Esophagus squamous epithelium (tissue), 4 donors: ENCODE results near the gene TSC22D1.

Experiments
- CTCF ChIP-seq, 6 experiments: fragments of 450-650 bp in 4 of 6; fragments of 200-600 bp in 2 of 6; sonication (generic) in 2 of 6; IDR thresholded peaks; one replicate each; pipeline ENCODE4 v1.5.1; 2016 to 2019; ENCODE audit warnings: antibody characterized with exemption in 6 of 6, mild to moderate bottlenecking in 4 of 6, moderate library complexity in 4 of 6
- POLR2A ChIP-seq, 4 donors: fragments of 450-650 bp; IDR thresholded peaks; one replicate each; pipeline ENCODE4 v1.6.1; 2017; ENCODE audit warnings: antibody characterized with exemption in 4 of 4, mild to moderate bottlenecking in 4 of 4, moderate library complexity in 3 of 4

GRCh38 chr13:44397766-44398223 is 178.3 kb downstream of the TSC22D1 start:
- no peak for TF ChIP-seq CTCF (IDR thresholded peaks at IDR 0.05)
- no peak for TF ChIP-seq POLR2A (IDR thresholded peaks at IDR 0.05)
